WTC11 (cell line): ENCODE data around the gene MRPL41. TPM values are rescaled to one million over a fixed set of nuclear protein-coding genes. Genes with fewer than 3 reads are reported as not detected.

ENCODE experiments used
- ATAC-seq: fragments of 200-7000 bp; cut with Tn5 transposase; 2 replicates; pipeline ENCODE4 v1.10.0; 2021; ENCODE audit warnings: mild to moderate bottlenecking, moderate library complexity
- CTCF ChIA-PET: fragments of 300-600 bp; sonication (Branson Sonifier 250); formaldehyde crosslinking; loops from one replicate; lab custom pipeline; 2021; ENCODE audit warnings: antibody characterized with exemption; lab: Charles Lee
- POLR2A ChIA-PET: fragments of 350-600 bp; sonication (Branson Sonifier 250); formaldehyde crosslinking; loops from one replicate; lab custom pipeline; 2021; ENCODE audit warnings: antibody characterized with exemption; lab: Charles Lee
- DNase-seq: peaks from one replicate; pipeline ENCODE4 v3.0.0; 2021; ENCODE audit warnings: low spot score
- H3K27ac Mint-ChIP-seq: 2 replicates; pipeline ENCODE4 v1.8.0; 2021; ENCODE audit warnings: mixed read lengths
- H3K27me3 Mint-ChIP-seq: 2 replicates; pipeline ENCODE4 v1.8.0; 2021; ENCODE audit warnings: low read depth, mild to moderate bottlenecking, moderate library complexity, mixed read lengths
- H3K36me3 Mint-ChIP-seq: 2 replicates; pipeline ENCODE4 v1.8.0; 2021; ENCODE audit warnings: mixed read lengths
- H3K4me1 Mint-ChIP-seq: 2 replicates; pipeline ENCODE4 v1.8.0; 2022; ENCODE audit warnings: mixed read lengths
- H3K4me3 Mint-ChIP-seq: 2 replicates; pipeline ENCODE4 v1.8.0; 2021; ENCODE audit warnings: mild to moderate bottlenecking, moderate library complexity, mixed read lengths
- H3K9me3 Mint-ChIP-seq: 2 replicates; pipeline ENCODE4 v1.8.0; 2021; ENCODE audit warnings: mixed read lengths
- AFF4 ChIP-seq: sonication (generic); formaldehyde crosslinking; IDR thresholded peaks from 2 replicates; pipeline ENCODE4 v1.8.1; 2023; ENCODE audit warnings: mild to moderate bottlenecking, missing genetic modification reagents, borderline replicate concordance
- AR ChIP-seq: fragments of 250-450 bp; sonication (Bioruptor Pico); IDR thresholded peaks from 2 replicates; pipeline ENCODE4 v1.9.0; 2021; ENCODE audit warnings: mild to moderate bottlenecking
- ATF3 ChIP-seq: sonication (generic); formaldehyde crosslinking; conservative IDR thresholded peaks from 2 replicates; pipeline ENCODE4 v1.8.1; 2022; ENCODE audit warnings: mild to moderate bottlenecking, missing genetic modification reagents
- FOXK1 ChIP-seq: sonication (generic); formaldehyde crosslinking; IDR thresholded peaks from 2 replicates; pipeline ENCODE4 v1.8.0; 2022; ENCODE audit warnings: mild to moderate bottlenecking, moderate library complexity, missing genetic modification reagents
- IRF1 ChIP-seq: sonication (generic); formaldehyde crosslinking; IDR thresholded peaks from 2 replicates; pipeline ENCODE4 v1.8.0; 2023; ENCODE audit warnings: missing genetic modification reagents
- IRF2 ChIP-seq: sonication (generic); formaldehyde crosslinking; IDR thresholded peaks from 2 replicates; pipeline ENCODE4 v1.8.0; 2022; ENCODE audit warnings: low read depth, missing genetic modification reagents, borderline replicate concordance
- MLX ChIP-seq: sonication (generic); formaldehyde crosslinking; IDR thresholded peaks from 2 replicates; pipeline ENCODE4 v1.8.1; 2023; ENCODE audit warnings: mild to moderate bottlenecking, missing genetic modification reagents, moderate library complexity
- RORB ChIP-seq: fragments of 250-450 bp; sonication (Bioruptor Pico); IDR thresholded peaks from 2 replicates; pipeline ENCODE4 v1.9.0; 2021; ENCODE audit warnings: mild to moderate bottlenecking
- SMAD4 ChIP-seq: sonication (generic); formaldehyde crosslinking; IDR thresholded peaks from 2 replicates; pipeline ENCODE4 v1.8.0; 2022; ENCODE audit warnings: mild to moderate bottlenecking, missing genetic modification reagents
- SOX15 ChIP-seq: fragments of 250-450 bp; sonication (Bioruptor Pico); IDR thresholded peaks from 2 replicates; pipeline ENCODE4 v1.9.0; 2021; ENCODE audit warnings: mild to moderate bottlenecking
- SP1 ChIP-seq: sonication (generic); formaldehyde crosslinking; conservative IDR thresholded peaks from 2 replicates; pipeline ENCODE4 v1.8.1; 2022; ENCODE audit warnings: missing genetic modification reagents
- ZNF396 ChIP-seq: fragments of 250-450 bp; sonication (Bioruptor Pico); IDR thresholded peaks from 2 replicates; pipeline ENCODE4 v1.8.0; 2021; ENCODE audit warnings: mild to moderate bottlenecking, moderate library complexity, borderline replicate concordance
- ZNF416 ChIP-seq: fragments of 250-450 bp; sonication (Bioruptor Pico); IDR thresholded peaks from 2 replicates; pipeline ENCODE4 v1.9.0; 2021; ENCODE audit warnings: mild to moderate bottlenecking, inconsistent platforms
- total RNA-seq: library from RNA; stranded (reverse); gene quantifications from 3 replicates; pipeline ENCODE4 v1.2.3, GENCODE V29; 2021

Gene MRPL41
- total RNA-seq, 1 experiment from 2014 or later, result 70.1 TPM

- Mint-ChIP-seq H3K9me3 (peaks cover 26% of the 10 kb centered on the region), H3K4me3 (no peak overlapping the region), H3K27me3 (peaks cover 13% of the 10 kb centered on the region), H3K36me3 (peaks cover 16% of the 10 kb centered on the region), H3K27ac (peak overlapping the region; percentile 57), H3K4me1 (no peaks in the 10 kb centered on the region)
- CTCF ChIA-PET, result no interaction called here
- no peak for DNase-seq
- TF ChIP-seq ATF3 (CRISPR knock-in tag) (no peak), ZNF396 (CRISPR knock-in tag) (no peak), IRF2 (CRISPR knock-in tag) (no peak), SOX15 (CRISPR knock-in tag) (no peak), IRF1 (CRISPR knock-in tag) (no peak), ZNF416 (CRISPR knock-in tag) (no peak), SMAD4 (CRISPR knock-in tag) (no peak), MLX (CRISPR knock-in tag) (no peak)
- POLR2A ChIA-PET, result no interaction called here
- no peak for ATAC-seq
Measured at GRCh38 chr9:137502008-137502911, 49.4 kb upstream of the MRPL41 start.

GRCh38 chr9:137504432-137504777 lies 47.3 kb upstream of the MRPL41 start:
- DNase-seq (no peak), ATAC-seq (no peak)
- ChIA-PET CTCF (no interaction called here), POLR2A (no interaction called here)
- TF ChIP-seq RORB (CRISPR knock-in tag) (no peak), SP1 (no peak), FOXK1 (CRISPR knock-in tag) (no peak), AFF4 (no peak), AR (no peak)
- H3K9me3 Mint-ChIP-seq, result peaks cover 32% of the 10 kb centered on the region
- no peaks in the 10 kb centered on the region for H3K4me1 Mint-ChIP-seq
- no peak overlapping the region for H3K4me3 Mint-ChIP-seq
- no peak overlapping the region for H3K27ac Mint-ChIP-seq
- peaks cover 13% of the 10 kb centered on the region for H3K27me3 Mint-ChIP-seq
- peaks cover 16% of the 10 kb centered on the region for H3K36me3 Mint-ChIP-seq
